GM12878 (cell line): Measurements from ENCODE around the gene SPRN.

Experiments
- CBFB ChIP-seq: IDR thresholded peaks from 2 replicates; pipeline ENCODE4 v1.6.1; 2016; ENCODE audit warnings: antibody characterized with exemption, low read depth
- FOS ChIP-seq: IDR thresholded peaks from 3 replicates; pipeline ENCODE4 v1.6.1; 2011; ENCODE audit warnings: borderline replicate concordance; ENCODE audit not compliant: insufficient read length; ENCODE audit errors: extremely low read depth
- GABPA ChIP-seq: IDR thresholded peaks from 2 replicates; pipeline ENCODE4 v1.6.1; 2014; ENCODE audit warnings: antibody characterized with exemption, low read depth, mild to moderate bottlenecking, inconsistent platforms
- HDAC2 ChIP-seq: fragments of 200-600 bp; sonication (generic); IDR thresholded peaks from 2 replicates; pipeline ENCODE4 v1.6.1; 2017
- NFYB ChIP-seq: IDR thresholded peaks from 2 replicates; pipeline ENCODE4 v1.6.1; 2011; ENCODE audit warnings: low read depth, mild to moderate bottlenecking, low read length, improper control_type of control experiment, moderate library complexity; ENCODE audit not compliant: insufficient read depth
- NR2C2 ChIP-seq: IDR thresholded peaks from 2 replicates; pipeline ENCODE4 v1.6.1; 2011; ENCODE audit warnings: borderline replicate concordance, low read depth; ENCODE audit not compliant: control insufficient read depth, insufficient read length
- POLR2A ChIP-seq: IDR thresholded peaks from 2 replicates; pipeline ENCODE4 v1.6.1; 2011; ENCODE audit warnings: low read depth, mild to moderate bottlenecking, low read length
- RFX5 ChIP-seq: IDR thresholded peaks from 2 replicates; pipeline ENCODE4 v1.6.1; 2011; ENCODE audit warnings: low read depth, low read length, improper control_type of control experiment
- SP1 ChIP-seq: IDR thresholded peaks from one replicate; pipeline ENCODE4 v1.6.1; 2011; ENCODE audit warnings: low read depth, low read length
- SREBF1 ChIP-seq: IDR thresholded peaks from 2 replicates; pipeline ENCODE4 v1.6.1; 2012; ENCODE audit warnings: mild to moderate bottlenecking, low read length
- STAT3 ChIP-seq: IDR thresholded peaks from 2 replicates; pipeline ENCODE4 v1.6.1; 2011; ENCODE audit warnings: low read depth, low read length, improper control_type of control experiment
- TCF3 ChIP-seq: IDR thresholded peaks from 2 replicates; pipeline ENCODE4 v1.6.1; 2012; ENCODE audit warnings: low read depth, mild to moderate bottlenecking, low read length, borderline replicate concordance; ENCODE audit not compliant: insufficient read depth
- ZNF384 ChIP-seq: IDR thresholded peaks from 2 replicates; pipeline ENCODE4 v1.6.1; 2012; ENCODE audit warnings: low read depth, mild to moderate bottlenecking, low read length, improper control_type of control experiment, borderline replicate concordance
- TF ChIP-seq, protein P1 (sequence below), 3 experiments: IDR thresholded peaks in 2 of 3; conservative IDR thresholded peaks in 1 of 3; 2 replicates each; pipeline ENCODE4 v1.5.1; 2011; ENCODE audit warnings: low read depth in 3 of 3, low read length in 3 of 3, mild to moderate bottlenecking in 3 of 3, control low read depth in 2 of 3, moderate library complexity in 2 of 3, inconsistent platforms in 1 of 3, mixed read lengths in 1 of 3; ENCODE audit not compliant: control insufficient read depth in 2 of 3, insufficient read depth in 1 of 3; ENCODE audit errors: extremely low read depth in 1 of 3

DNA sequence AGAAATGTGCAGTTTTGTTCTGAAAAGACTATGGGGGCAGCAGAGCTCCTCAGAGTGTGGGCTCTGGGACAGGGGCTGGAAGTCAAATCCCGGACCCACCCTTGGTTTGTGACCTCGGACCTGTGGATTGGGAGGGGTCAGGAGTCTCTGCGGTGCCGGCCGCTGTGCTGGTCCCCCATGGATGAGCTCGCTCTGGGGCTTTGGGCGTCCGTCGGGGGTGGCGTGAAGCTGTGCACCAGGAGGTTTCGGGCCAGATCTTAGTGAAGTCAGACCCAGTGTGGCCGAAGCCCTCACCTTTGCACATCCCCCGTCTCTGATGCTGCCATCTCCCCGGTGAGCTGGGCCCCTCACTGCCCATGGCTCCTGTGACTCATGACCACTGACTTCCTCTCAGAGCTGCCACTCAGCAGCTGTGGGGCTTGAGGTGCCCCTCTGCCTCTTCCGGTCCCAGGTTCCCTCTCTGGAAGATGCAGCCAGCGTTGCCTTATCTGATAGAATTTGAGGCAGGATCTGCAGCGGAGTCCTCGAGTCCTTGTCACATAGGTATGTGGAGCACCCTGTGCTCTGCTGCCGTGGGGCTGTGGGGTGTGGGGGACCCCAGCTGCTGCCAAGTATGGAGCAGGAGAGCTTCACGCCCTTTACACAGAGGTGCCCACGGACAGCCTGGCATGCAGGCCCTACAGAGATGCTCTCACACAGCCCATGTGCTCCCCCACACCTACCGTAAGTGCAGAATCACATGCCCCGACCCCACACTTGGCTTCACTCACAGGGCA lies 18.0 kb upstream of the SPRN start:
- TF ChIP-seq SREBF1: no peak
- TF ChIP-seq, protein P1, sequence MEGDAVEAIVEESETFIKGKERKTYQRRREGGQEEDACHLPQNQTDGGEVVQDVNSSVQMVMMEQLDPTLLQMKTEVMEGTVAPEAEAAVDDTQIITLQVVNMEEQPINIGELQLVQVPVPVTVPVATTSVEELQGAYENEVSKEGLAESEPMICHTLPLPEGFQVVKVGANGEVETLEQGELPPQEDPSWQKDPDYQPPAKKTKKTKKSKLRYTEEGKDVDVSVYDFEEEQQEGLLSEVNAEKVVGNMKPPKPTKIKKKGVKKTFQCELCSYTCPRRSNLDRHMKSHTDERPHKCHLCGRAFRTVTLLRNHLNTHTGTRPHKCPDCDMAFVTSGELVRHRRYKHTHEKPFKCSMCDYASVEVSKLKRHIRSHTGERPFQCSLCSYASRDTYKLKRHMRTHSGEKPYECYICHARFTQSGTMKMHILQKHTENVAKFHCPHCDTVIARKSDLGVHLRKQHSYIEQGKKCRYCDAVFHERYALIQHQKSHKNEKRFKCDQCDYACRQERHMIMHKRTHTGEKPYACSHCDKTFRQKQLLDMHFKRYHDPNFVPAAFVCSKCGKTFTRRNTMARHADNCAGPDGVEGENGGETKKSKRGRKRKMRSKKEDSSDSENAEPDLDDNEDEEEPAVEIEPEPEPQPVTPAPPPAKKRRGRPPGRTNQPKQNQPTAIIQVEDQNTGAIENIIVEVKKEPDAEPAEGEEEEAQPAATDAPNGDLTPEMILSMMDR (IDR thresholded peaks at IDR 0.05 in 2 of 3, conservative IDR thresholded peaks at IDR 0.05 in 1 of 3; ENCODE audit: control insufficient read depth in 2 of 3, extremely low read depth in 1 of 3, insufficient read depth in 1 of 3, low read depth in 3 of 3, low read length in 3 of 3): no peak
- TF ChIP-seq GABPA: no peak
- no peak for TF ChIP-seq FOS
- TF ChIP-seq ZNF384: no peak
- TF ChIP-seq CBFB: no peak
- no peak for TF ChIP-seq POLR2A
- TF ChIP-seq TCF3: no peak
- TF ChIP-seq RFX5: no peak
- no peak for TF ChIP-seq NR2C2
- no peak for TF ChIP-seq STAT3
- no peak for TF ChIP-seq SP1
- no peak for TF ChIP-seq HDAC2
- no peak for TF ChIP-seq NFYB
